ENCODE results near the gene SIVA1.

The SIVA1 gene

DNA sequence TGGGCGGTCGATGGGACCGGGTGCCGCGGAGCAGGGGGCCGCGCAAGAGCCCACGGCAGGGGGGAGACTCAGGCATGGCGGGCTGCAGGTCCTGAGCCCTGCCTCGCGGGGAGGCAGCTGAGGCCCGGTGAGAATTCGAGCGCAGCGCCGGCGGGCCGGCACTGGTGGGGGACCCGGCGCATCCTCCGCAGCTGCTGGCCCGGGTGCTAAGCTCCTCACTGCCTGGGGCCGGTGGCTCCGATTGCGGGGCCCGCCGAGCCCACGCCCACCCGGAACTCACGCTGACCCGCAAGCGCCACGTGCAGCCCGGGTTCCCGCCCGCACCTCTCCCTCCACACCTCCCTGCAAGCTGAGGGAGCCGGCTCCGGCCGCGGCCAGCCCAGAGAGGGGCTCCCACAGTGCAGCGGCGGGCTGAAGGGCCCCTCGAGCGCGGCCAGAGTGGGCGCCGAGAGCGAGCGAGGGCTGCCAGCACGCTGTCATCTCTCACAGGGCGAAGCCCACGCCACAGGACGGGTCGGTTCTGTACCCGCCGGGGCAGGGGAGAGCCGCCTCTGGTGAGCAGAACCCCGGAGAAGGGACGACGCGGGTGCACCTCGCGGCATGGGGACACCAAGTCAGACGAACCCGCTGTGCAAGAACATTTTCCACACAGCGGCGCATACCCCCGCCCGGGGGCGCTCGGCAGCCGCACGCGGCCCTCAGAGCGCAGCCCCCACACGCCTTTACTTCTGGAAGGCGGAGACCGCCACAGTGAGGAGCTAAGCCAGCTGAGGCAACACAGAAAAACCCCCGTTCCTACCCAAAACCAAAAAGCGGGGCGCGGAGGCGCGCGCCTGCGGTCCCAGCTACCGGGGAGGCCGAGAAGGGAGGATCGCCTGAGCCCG lies 1.2 kb upstream of the SIVA1 start:
- DNase-seq = peak; percentile 62 to 70

DNA sequence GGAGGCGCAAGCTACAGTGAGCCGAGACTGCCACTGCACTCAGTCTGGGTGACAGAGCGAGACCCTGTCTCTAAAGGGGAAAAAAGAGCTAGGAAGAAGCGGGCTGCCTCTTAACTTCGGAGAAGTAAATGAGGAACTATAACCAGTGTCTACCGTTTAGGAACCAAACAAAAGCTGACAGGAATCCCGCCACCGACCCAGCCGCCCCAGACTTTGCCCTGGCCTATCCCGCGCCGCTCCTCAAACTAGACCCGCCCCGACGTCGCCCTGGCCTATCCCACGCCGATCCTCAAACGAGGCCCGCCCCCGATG lies 568 bp upstream of the SIVA1 start:
- DNase-seq = peak; percentile 100

DNA sequence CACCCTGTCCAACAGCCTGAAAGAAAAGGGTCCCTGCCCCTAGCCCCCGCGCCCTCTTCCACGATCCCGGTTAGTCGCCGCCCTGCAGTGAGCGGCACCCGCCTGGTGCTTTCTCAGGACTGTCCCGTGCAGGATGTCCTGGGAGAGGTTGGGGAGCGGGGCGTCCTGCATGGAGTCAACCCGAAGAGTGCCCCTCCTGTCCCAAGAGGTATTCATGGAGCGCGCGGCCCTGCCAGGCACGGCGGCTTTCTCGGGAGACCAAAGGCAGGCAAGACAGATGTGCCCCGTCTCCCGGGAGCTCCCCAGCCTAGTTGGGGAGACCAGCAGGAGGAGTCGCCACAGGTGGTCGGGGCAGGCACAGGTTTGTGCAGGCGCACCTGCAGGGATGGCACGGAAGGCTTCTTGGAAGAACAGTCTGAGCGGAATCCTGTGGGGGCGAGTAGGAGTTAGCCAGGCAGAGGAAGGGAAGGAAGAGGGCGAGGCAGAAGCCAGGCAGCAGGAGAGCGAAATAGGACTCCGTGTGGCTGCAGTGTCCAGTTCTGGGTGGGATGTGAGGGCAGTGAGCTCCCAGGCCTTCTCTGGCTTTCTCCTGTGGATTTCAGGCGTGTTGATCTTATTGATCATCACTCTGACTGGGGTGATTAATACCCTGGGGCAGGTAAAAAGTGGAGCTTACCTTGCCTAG lies 723 bp downstream of the SIVA1 start:
- DNase-seq = peak in 1 of 2 experiments; percentile 18

DNA sequence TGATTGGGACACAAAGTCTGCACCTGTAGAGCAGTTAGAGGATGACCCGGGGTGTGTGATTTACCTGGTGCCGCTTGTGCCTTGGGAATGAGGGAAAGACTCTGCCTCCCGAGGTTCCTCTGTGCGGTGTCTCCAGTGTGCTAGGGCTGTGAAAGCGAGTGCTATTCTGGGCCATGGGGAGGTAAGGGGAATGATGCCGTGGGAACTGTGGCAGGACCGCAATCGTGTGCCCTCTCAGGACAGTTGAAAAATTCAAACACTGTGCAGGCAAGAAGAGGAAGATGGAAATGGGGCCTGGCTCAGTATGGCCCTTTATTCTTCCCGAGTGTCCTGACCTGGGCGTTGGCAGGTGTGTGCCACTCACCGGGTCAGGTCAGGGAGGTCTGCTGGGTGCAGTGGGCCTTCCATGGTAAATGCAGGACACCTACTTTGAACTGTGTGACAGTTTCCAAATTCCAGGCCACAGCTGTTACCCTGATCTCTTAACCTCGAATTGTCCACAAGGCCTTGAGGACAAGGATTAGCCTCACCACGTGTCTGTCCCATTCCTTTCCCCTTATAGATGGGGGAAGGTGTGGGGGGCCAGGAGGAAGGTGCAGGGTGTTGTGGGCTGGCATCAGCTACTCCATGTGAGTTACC lies 1.4 kb downstream of the SIVA1 start:
- DNase-seq = no peak

DNA sequence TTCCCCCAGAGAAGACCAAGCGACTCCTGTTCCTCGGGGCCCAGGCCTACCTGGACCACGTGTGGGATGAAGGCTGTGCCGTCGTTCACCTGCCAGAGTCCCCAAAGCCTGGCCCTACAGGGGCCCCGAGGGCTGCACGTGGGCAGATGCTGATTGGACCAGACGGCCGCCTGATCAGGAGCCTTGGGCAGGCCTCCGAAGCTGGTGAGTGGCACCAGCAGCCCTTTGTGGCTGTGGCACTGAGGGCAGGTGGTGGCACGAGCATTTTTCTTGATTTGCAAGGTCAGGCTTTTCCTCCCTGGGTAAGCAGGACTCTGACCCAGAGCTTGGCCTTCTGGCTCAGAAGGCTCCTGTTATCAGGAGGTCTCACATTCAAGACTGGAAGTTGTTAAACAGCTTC lies 2.7 kb downstream of the SIVA1 start:
- no peak for DNase-seq

DNA sequence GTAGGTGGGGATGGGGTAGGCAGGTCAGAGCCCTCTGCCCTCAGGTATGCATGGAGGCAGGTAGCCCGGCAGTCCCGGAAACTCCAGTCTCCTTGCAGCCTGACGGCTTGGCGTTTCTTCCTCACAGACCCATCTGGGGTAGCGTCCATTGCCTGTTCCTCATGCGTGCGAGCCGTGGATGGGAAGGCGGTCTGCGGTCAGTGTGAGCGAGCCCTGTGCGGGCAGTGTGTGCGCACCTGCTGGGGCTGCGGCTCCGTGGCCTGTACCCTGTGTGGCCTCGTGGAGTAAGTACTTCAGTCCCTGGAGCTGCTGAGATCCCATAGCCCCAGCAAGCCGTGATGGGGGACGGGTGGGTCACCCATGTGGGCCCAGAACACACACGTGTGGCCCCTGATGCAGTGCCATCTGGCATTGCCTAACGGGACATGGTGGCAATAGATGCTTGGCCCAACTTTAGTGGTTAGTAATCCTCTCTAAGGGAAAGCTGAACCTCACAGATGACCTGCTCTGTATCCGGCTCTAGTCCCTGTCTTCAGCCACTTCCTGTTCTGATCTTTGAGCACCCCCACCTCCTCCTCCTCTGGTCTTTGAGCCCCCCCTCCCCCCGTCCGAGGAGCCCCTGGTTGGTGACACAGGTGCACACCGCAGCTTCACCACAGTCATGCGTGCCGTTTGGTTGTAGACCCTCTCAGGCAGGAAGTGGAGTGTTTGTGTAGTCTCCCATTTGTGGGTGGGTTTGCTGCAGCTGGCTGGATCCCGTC lies 3.7 kb downstream of the SIVA1 start:
- no peak for DNase-seq

DNA sequence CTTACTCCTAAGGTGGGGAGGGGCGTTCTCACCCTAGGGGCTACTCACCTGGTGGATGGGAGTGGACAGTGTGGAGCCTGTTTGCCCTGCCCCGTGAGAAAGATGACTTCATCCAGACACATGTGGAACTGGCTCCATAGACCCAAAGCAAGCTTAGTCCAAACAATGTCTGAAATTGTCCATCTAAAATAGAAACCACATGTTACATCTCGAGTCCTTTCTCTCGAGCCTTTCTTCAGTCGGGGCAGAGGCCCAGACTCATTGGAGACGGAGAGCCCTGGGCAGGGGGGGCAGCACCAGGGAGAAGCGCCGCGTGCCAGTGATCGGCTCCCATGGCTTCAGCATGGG lies 4.3 kb downstream of the SIVA1 start:
- DNase-seq = no peak

DNA sequence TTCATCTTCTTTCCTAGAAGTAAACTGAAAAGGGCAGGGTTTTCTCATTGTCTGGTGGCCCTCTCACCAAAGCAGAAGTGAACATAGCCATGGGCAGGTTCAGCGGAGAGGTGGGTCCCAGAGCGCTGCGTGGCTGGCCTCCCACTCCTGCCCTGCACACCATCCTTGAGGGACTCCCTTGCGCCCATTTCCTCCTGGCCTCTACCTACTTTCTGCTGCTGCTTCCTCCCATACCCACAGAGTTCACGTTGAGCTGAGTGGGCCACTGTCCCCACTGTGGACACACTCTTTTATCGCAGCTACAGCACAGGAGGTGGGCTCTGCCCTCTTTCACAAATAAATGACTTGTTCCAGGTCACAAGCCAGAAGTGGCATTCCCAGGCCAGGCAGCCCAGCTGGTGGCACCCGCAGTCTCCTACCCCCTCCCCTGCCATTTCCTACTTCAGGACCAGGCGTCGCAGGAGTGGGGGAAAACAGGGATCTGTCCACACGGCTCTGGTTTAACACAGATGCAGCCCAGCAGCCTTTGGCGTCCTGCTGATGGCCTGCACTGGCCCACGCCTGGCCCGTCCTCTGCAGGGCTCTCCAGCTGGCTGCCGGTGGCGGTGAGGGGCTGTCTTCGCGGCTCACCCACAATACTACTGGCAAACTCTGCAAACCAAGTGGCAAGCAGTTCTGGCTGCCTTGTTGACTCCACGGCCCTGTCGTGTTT lies 4.9 kb downstream of the SIVA1 start:
- DNase-seq = no peak

DNA sequence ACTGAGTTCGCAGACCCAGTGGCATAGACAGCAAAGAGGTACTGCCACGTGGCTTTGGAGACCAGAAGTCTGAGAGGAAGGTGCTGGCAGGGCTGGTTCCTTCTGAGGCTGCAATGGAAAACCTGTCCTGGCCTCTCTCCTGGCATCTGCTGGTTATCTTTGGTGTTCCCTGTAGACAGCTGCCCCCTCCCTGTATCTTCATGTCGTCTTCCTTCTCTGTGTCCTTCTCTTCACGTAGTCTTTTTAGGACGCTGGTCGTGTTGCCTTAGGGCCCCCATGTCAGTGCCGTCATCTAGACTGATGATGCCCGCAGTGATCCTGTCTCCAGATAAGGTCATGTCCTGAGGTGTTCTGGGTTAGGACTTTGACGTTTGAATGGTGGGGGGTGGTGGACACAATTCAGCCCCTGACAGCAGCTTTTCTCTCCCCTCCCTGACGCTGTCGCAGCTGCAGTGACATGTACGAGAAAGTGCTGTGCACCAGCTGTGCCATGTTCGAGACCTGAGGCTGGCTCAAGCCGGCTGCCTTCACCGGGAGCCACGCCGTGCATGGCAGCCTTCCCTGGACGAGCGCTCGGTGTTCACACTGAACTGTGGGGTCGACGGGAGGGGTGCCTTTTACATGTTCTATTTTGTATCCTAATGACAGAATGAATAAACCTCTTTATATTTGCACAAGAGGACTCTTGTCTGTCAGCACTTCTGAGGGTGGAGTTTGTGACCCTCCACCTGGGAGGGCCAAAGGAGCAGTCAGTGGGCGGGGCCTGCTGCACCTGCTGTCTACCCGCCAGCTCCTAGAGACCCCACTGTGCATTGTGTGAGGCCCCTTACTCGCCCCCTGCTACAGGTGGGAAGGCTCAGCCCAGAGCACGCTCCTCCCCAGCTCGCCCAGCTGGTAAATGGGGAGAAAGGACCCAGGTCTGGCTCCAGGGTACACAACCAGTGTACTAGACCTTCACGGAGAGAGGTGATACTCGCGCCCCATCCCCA lies 6.3 kb downstream of the SIVA1 start:
- DNase-seq = no peak

DNA sequence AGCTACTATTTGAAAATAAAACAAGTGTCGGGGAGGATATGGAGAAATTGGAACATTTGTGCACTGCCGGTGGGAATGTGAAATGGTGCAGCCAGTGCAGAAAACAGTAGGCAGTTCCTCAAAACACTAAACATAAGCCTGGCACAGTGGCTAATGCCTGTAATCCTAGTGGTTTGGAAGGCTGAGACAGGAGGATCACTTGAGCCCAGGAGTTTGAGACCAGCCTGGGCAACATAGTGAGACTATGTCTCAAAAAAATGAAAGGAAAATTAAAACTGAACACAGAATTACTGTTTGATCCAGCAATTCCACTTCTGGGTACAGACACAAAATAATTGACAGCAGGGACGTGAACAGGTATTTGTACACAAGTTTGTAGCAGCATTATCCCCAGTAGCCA lies 12.6 kb downstream of the SIVA1 start:
- DNase-seq = no peak

DNA sequence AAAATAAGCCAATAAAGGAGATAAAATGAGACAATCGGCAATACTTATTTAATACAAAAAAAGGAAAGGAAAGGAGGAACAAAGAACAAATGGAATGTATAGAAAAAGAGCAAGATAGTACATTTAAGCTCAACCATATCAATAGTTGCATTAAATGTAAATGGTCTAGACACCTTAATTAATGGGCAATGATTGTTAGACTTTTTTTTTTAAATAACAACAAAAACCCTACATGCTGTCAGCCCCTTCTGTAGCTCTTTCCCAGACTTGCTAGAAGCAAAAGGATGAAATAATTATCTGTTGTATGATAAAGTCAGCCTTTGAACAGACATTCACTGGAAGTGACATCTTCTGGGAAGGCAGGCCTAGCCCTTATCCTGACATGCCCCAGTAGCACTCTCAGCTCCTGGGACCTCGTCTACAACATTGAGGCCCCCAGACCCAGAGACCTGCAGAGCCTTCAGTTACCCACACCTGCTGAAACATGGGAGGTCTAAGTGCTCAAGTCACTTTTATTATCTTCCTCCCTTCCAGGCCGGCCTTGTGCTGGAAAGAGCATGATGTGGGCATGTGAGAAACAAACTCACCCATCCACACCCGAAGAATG lies 13.4 kb downstream of the SIVA1 start:
- no peak for DNase-seq

DNA sequence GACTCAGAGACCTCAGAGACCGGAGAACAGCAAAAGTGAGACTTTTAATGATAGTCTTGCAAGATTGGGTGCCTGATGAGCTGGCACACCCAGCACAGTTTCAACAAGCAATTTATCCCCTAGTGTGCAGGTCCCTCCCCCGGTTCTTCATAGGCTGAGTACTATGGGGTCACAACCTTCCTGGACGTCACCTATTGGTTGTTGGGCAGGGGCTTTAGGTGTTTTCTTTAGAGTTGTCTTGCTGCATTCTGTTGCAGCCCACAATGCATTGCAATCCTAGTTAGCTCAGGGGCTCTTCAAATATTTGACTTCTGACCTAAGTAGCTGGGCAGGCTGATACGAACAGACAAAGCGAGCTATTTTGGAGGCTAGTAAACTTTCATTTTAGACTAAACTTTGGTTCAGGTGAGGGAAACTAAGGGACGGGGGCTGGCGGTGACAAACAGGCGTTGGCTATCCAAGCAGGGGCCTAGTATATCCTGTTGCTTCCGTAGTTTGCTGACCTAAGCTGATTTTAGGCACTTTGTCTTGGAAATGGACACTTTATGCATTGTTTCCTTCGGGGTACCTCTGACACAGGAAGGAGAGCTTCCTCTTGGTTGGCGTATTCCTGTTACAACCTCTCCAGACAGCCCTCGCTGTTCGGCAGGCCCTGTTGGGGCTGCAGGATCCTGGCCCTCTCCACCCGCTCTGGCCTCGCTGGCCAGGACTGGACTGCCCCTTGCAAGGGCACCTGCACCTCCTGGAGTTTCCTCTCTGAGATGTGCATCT lies 14.1 kb downstream of the SIVA1 start:
- DNase-seq = no peak

DNA sequence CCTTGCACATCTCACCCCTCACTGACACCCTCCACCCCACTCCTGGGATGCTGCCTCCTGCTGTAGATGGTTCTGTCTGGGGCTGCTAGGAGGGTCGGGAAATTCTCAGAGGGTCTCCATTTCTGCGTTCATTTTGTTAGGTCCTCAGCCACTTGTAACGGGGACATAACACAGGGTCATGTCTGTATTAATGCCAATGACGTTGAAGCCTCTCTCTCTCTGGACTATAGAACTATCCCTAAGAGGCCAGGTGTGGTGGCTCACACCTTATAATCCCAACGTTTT lies 14.6 kb downstream of the SIVA1 start:
- no peak for DNase-seq

DNA sequence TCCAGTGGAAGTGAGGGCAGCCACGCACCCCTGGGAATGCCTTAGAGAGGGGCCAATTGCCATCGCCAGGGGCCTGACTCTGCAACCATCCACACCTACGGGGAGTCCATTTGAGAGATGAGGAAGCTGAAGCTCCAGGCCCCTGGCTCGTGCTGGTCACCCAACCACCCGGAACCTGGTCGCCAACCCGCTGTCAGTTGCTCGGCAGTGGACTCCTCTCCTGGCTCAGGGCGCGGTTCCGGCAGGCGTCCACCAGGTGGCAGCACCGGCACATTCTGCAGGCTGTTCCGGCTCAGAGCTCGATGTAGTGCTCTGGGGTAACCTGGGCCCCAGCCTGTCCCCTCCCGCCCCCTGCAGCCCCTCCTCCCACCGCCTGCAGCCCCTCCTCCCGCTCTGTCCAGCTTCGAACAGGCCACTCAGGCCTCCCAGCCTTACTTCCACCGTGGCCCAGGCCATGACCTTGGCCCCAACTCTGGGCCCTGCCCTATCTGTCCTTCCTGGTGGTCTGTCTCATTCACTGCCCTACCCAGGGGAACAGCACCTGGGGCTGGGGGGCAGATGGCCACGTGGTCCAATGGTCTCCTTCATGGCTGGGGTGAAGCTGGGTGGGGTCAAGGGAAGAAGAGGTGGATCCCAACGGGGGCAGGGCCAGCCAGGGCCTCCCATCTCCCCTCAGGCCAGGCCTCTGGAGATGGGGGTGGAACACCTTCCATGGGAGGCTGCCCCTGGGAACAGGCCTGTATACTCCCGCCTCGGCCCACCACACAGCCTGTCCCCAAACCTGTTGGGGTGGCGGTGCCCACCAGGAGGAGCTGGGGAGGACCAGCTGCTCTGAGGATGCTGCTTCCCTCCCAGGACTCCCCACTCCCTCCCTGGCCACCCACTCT lies 15.7 kb downstream of the SIVA1 start:
- DNase-seq = peak; percentile 61 to 68

DNA sequence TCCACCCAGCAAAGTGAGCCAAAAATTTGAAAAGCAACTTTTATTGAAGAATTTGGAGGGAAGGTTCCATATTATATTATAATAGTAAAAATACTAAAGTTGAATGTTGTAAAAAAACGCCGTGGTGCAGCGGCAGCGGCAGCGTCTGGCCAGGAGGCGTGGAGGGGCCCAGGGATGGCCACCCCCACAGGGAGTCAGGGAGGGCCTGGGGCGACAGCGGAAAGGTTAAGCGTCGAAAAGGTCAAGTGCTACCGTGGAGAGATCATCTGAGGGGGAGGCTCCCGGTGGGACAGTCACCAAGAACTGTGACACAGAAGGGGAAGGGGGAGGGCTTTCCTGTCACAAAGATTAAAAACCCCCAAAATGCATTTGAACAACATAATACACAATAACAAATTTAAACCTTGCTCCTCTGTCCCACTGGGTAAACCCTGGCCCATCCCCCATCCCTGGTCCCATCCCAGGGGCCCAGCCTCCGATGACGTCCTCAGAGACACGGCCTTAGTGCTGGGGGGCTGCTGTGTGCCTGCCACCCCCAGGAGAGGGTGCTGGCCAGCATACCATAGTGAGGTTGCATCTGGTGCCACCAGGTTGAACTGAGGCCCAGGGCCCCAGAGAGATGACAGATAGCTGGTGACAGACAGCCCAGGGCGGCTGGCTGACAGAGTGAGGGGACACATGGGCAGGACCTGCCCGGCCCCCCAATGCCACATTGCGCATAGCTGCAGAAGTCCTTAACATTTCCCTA lies 16.6 kb downstream of the SIVA1 start:
- DNase-seq = no peak

DNA sequence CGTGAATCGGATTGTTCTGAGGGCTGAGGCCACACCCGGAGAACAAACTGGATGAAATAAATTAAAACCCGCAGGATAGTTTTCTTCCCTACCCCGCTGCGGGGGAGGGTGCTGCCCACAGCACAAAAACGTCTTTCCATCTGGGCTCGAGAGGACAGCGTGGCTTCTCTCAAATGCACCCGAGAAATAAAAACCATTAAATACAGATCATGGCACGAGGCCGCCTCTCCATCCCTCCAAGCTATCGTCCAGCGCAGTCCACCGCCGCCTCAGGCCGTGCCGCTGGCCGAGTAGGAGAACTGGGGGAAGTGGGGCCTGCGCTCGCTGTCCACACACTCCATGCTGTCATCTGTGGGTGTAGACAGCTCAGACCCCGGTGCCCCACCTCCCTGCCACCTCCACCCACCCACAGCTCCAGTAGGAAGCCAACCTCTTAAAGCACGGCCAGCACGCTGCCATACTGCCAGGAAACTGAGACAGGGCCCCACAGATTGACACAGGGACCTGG lies 17.2 kb downstream of the SIVA1 start:
- DNase-seq = no peak

DNA sequence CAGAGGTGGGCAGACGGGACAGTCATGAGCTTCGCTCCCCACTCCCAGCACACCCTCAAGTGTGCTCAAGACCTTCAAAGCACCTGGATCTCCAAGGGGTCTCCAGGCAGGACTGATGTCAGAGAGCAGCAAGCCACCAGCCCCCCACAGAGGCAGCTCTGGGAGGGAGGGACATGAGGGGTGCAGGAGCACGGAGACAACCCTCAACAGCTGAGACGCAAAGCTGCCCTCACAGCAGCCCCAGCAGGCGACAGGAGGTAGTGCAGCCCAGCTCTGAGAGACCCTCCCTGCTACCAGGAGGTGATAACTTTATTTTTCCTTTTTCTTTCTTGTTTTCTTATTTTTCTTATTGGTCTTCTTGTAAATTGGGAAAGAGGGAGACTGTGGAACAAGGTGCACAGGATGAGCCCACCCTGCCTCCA lies 17.9 kb downstream of the SIVA1 start:
- DNase-seq = no peak

DNA sequence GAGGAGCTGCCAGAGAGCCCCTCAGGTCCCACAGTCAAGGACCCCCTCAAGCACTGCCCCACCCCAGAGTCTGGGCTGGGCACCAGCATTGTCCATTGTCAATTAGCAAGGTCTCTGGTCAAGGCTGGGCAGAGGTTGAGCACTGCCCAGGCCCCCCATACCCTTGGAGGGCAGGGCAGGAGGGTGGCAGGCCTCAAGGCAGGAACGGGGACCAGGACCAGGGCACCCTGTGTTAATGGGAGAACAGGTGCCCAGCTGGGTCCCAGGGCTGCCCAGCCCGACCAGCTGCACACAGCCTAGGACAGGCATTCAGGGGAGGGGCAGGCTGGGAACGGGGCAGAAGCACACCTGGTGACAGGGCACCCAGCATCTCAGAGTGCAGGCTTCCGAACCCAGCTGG lies 18.4 kb downstream of the SIVA1 start:
- DNase-seq = no peak
